Measurements from ENCODE around the gene ADCK2.

- TF ChIP-seq EZH2 (IDR thresholded peaks at IDR 0.05) (no peak), POLR2AphosphoS5 (IDR thresholded peaks at IDR 0.05; ENCODE audit: borderline replicate concordance, low read depth, low read length) (no peak), FOXP2 (optimal IDR thresholded peaks at IDR 0.05; ENCODE audit: control extremely low read depth, extremely low read length, insufficient read depth) (no peak)
These were observed 34.4 kb downstream of the ADCK2 start for GRCh38 chr7:140707132-140707531.
